GM12878 (cell line): ENCODE results near the gene FAM120B. TPM values are rescaled to one million over a fixed set of nuclear protein-coding genes. Genes with fewer than 3 reads are reported as not detected.

Source experiments
- ATAC-seq: fragments of 200-7000 bp; cut with Tn5 transposase; 3 replicates; pipeline ENCODE4 v1.9.1; 2020; ENCODE audit warnings: mild to moderate bottlenecking, moderate library complexity
- BruUV-seq: library from RNA; stranded (reverse); fragments of 400-500 nt; replicated peaks from 2 replicates; lab custom pipeline; 2021; lab: Mats Ljungman, UMichigan
- CTCF ChIA-PET: fragments of 300-600 bp; sonication (Branson Sonifier 250); formaldehyde crosslinking; extraction: SDS; loops from one replicate; lab custom pipeline; 2021; ENCODE audit warnings: inconsistent platforms; lab: Yijun Ruan, JAX
- POLR2A ChIA-PET: fragments of 350-600 bp; formaldehyde crosslinking; extraction: SDS; loops from one replicate; lab custom pipeline; 2021; ENCODE audit warnings: inconsistent platforms; lab: Charles Lee
- RAD21 ChIA-PET: fragments of 300-600 bp; sonication (Branson Sonifier 250); formaldehyde crosslinking; loops from one replicate; lab custom pipeline; 2023; ENCODE audit warnings: antibody characterized with exemption; ENCODE audit not compliant: unreplicated experiment; lab: Charles Lee
- SMC1A ChIA-PET: fragments of 300-600 bp; sonication (Branson Sonifier 250); formaldehyde crosslinking; loops from one replicate; lab custom pipeline; 2023; ENCODE audit not compliant: unreplicated experiment, uncharacterized antibody; lab: Charles Lee
- DNase-seq: peaks from one replicate; pipeline ENCODE4 v3.0.0-alpha.2; 2011; ENCODE audit warnings: low read depth, low spot score
- FAIRE-seq: peaks from 3 replicates; lab custom pipeline; 2011; peaks lifted over from hg19 to GRCh38; lab: Jason Lieb, UNC
- H2AFZ ChIP-seq: 2 replicates; pipeline ENCODE4 v1.6.0; 2011; ENCODE audit warnings: low read depth, low read length, control low read depth; ENCODE audit not compliant: control insufficient read depth
- H3K27ac ChIP-seq: 2 replicates; pipeline ENCODE4 v1.5.1; 2011; ENCODE audit warnings: control low read depth; ENCODE audit not compliant: control insufficient read depth, insufficient read depth
- H3K27me3 ChIP-seq, 2 experiments: replicated peaks in 1 of 2; 2 replicates each; pipeline versions ENCODE4 v1.6.0 to v1.6.1; 2011; ENCODE audit warnings: low read length in 1 of 2; ENCODE audit not compliant: control insufficient read depth in 2 of 2, insufficient read depth in 2 of 2
- H3K36me3 ChIP-seq, 2 experiments: 2 replicates each; pipeline ENCODE4 v1.5.1; 2011; ENCODE audit warnings: low read length in 1 of 2; ENCODE audit not compliant: control insufficient read depth in 2 of 2, insufficient read depth in 2 of 2
- H3K4me1 ChIP-seq: 2 replicates; pipeline ENCODE4 v1.6.1; 2011; ENCODE audit warnings: mild to moderate bottlenecking, low read length, moderate library complexity, mixed read lengths; ENCODE audit not compliant: control insufficient read depth, insufficient read depth
- H3K4me2 ChIP-seq: 2 replicates; pipeline ENCODE4 v1.6.0; 2011; ENCODE audit warnings: control low read depth; ENCODE audit not compliant: control insufficient read depth, insufficient read depth
- H3K4me3 ChIP-seq: fragments of 200-600 bp; sonication (generic); 2 replicates; pipeline ENCODE4 v1.5.1; 2016
- H3K79me2 ChIP-seq: 2 replicates; pipeline ENCODE4 v1.6.0; 2011; ENCODE audit warnings: low read length; ENCODE audit not compliant: control insufficient read depth, insufficient read depth
- H3K9ac ChIP-seq: 2 replicates; pipeline ENCODE4 v1.8.0; 2011; ENCODE audit warnings: low read length, control low read depth, mixed read lengths; ENCODE audit not compliant: control insufficient read depth, insufficient read depth
- H3K9me3 ChIP-seq: replicated peaks from 3 replicates; pipeline ENCODE4 v1.5.1; 2011; ENCODE audit warnings: mild to moderate bottlenecking, low read length; ENCODE audit not compliant: control insufficient read depth, insufficient read depth
- H4K20me1 ChIP-seq: 2 replicates; pipeline ENCODE4 v1.6.0; 2011; ENCODE audit not compliant: control insufficient read depth, insufficient read depth
- FOS ChIP-seq: IDR thresholded peaks from 3 replicates; pipeline ENCODE4 v1.6.1; 2011; ENCODE audit warnings: borderline replicate concordance; ENCODE audit not compliant: insufficient read length; ENCODE audit errors: extremely low read depth
- MEF2A ChIP-seq: IDR thresholded peaks from 2 replicates; pipeline ENCODE4 v1.6.1; 2011; ENCODE audit warnings: low read depth, mild to moderate bottlenecking, low read length, moderate library complexity; ENCODE audit not compliant: insufficient read depth
- RAD51 ChIP-seq: fragments of 450-650 bp; IDR thresholded peaks from 2 replicates; pipeline ENCODE4 v1.6.1; 2016; ENCODE audit warnings: moderate library complexity, mild to moderate bottlenecking, inconsistent platforms
- RUNX3 ChIP-seq: IDR thresholded peaks from 2 replicates; pipeline ENCODE4 v1.6.1; 2012; ENCODE audit warnings: low read length, inconsistent platforms
- TBL1XR1 ChIP-seq: IDR thresholded peaks from 2 replicates; pipeline ENCODE4 v1.6.1; 2012; ENCODE audit warnings: low read depth, low read length, improper control_type of control experiment
- YY1 ChIP-seq: IDR thresholded peaks from 2 replicates; pipeline ENCODE4 v1.6.1; 2011; ENCODE audit warnings: low read depth, mild to moderate bottlenecking, low read length
- WGBS: methylation state at CpG from one replicate; pipeline ENCODE4 v1.1.6; 2016; ENCODE audit warnings: low lambda C conversion rate; ENCODE audit not compliant: insufficient replicate concordance, insufficient coverage; ENCODE audit errors: missing lambda C conversion rate; 5-methylcytosine and 5-hydroxymethylcytosine counted together
- in situ Hi-C: fragments of 300-500 bp; cut with MboI; formaldehyde crosslinking; loops from 9 replicates; pipeline ENCODE4 v1.14.3; 2018; ENCODE audit warnings: mixed read lengths
- intact Hi-C: fragments of 100-400 bp; cut with micrococcal nuclease; formaldehyde crosslinking; loops from one replicate; pipeline ENCODE4 v1.14.2; 2022; ENCODE audit not compliant: unreplicated experiment
- polyA plus RNA-seq, 11 experiments: library from polyadenylated mRNA; depleted of rRNA in 4 of 11; unstranded in 6 of 11; stranded (reverse) in 5 of 11; fragments of >200 nt; fragmentation: Nextera tagmentation in 4 of 11; fragmentation: Illumina TruSeq in 1 of 11; extraction: Ambion mirVana in 4 of 11; extraction: Trizol in 1 of 11; gene quantifications; 1 replicate in 1 of 11; 2 replicates in 10 of 11; pipeline versions ENCODE4 v1.2.1 to v1.2.3, GENCODE V29; 2011 to 2016; ENCODE audit warnings: inconsistent platforms in 2 of 11, missing spikeins in 2 of 11, low read depth in 1 of 11
- total RNA-seq, 4 experiments: library from RNA; depleted of rRNA in 3 of 4; stranded (reverse); fragments of >200 nt in 3 of 4; fragmentation: Illumina TruSeq in 1 of 4; extraction: Trizol in 1 of 4; gene quantifications; 2 replicates each; pipeline versions ENCODE4 v1.2.1 to v1.2.3, GENCODE V29; 2013 to 2021
- TF ChIP-seq, protein P1 (sequence below): IDR thresholded peaks from 2 replicates; pipeline ENCODE4 v1.6.1; 2012; ENCODE audit warnings: low read depth, low read length, improper control_type of control experiment
- TF ChIP-seq, protein P2 (sequence below): IDR thresholded peaks from 2 replicates; pipeline ENCODE4 v1.6.1; 2012; ENCODE audit warnings: mild to moderate bottlenecking, low read depth, low read length
- TF ChIP-seq, protein P3 (sequence below), 3 experiments: IDR thresholded peaks in 2 of 3; conservative IDR thresholded peaks in 1 of 3; 2 replicates each; pipeline ENCODE4 v1.5.1; 2011; ENCODE audit warnings: low read depth in 3 of 3, low read length in 3 of 3, mild to moderate bottlenecking in 3 of 3, control low read depth in 2 of 3, moderate library complexity in 2 of 3, inconsistent platforms in 1 of 3, mixed read lengths in 1 of 3; ENCODE audit not compliant: control insufficient read depth in 2 of 3, insufficient read depth in 1 of 3; ENCODE audit errors: extremely low read depth in 1 of 3

The FAM120B gene
- total and polyA plus RNA-seq, 10 of the 15 experiments (the other 5 are each of a cell fraction or from before 2014, with no cell fraction given) = 3.3 to 21.6 (median 15.3) TPM

DNA sequence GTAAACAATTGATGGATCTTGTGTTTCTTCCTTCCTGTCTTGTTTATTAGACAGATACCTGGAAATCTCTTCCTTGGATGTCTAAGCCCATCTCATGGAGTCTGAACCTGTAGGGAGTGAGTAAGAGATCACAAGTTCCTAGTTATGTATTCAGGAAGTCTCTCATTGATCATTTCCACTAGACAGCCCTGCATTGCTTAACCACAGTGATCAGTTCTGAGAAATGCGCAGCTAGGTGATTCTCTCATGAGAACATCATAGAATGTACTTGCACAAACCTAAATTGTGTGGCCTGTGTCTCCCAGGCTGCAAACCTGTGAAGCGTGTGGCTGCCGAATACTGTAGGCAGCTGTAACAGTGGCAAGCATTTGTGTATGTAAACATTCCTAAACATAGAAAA is 39.1 kb downstream of the FAM120B start:
- H2AFZ ChIP-seq = no peak overlapping the region
- BruUV-seq = no TSS peak
- H3K4me1 ChIP-seq = peaks cover 20% of the 10 kb centered on the region
- ChIA-PET SMC1A (no interaction called here), RAD21 (no interaction called here), CTCF (no interaction called here), POLR2A (no interaction called here)
- TF ChIP-seq RUNX3 (peak; percentile 65), MEF2A (no peak)
- H3K9ac ChIP-seq = no peak overlapping the region
- in situ Hi-C loops (no loop called here), intact Hi-C loops (no loop called here)
- peaks cover 9% of the 10 kb centered on the region; the same call in 2 of the 3 replicates for H3K9me3 ChIP-seq
- H3K79me2 ChIP-seq = no peaks in the 10 kb centered on the region; the same call in 1 of the 2 replicates
- peaks cover 9 to 35% of the 10 kb centered on the region in 2 experiments for H3K36me3 ChIP-seq
- no peak overlapping the region for H3K4me3 ChIP-seq
- peak; percentile 17 for DNase-seq
- 4% methylated on average over 3 of the region's 3 CpGs for WGBS
- no peaks in the 10 kb centered on the region for H4K20me1 ChIP-seq
- FAIRE-seq = no peak
- no peak overlapping the region; the same call in none of the 2 replicates for H3K27ac ChIP-seq
- no peak for ATAC-seq
- H3K4me2 ChIP-seq = no peak overlapping the region
- H3K27me3 ChIP-seq = no peaks in the 10 kb centered on the region

- no peak for ATAC-seq
- in situ Hi-C loops (no loop called here), intact Hi-C loops (no loop called here)
- Histone ChIP-seq H3K9ac (no peak overlapping the region), H3K4me2 (peak overlapping the region; percentile 17; the same call in 1 of the 2 replicates), H3K9me3 (peaks cover 14% of the 10 kb centered on the region), H3K27me3 (no peaks in the 10 kb centered on the region), H3K79me2 (no peaks in the 10 kb centered on the region; the same call in 1 of the 2 replicates), H3K4me1 (peaks cover 20% of the 10 kb centered on the region), H2AFZ (no peak overlapping the region; the same call in 1 of the 2 replicates), H3K36me3 (peaks cover 9 to 38% of the 10 kb centered on the region in 2 experiments), H3K27ac (peak overlapping the region; percentile 56), H4K20me1 (no peaks in the 10 kb centered on the region), H3K4me3 (no peak overlapping the region)
- no TSS peak for BruUV-seq
- FAIRE-seq = no peak
- POLR2A ChIA-PET = interaction anchor here (0.7 kb wide), 1 partner anchor 34 kb away, joined by 3 read pairs; no protein-coding TSS in a partner anchor
- RAD21 ChIA-PET = no interaction called here
- 0% methylated on average over 2 of the region's 2 CpGs for WGBS
- CTCF ChIA-PET = no interaction called here
- SMC1A ChIA-PET = interaction anchor here (1.3 to 1.4 kb wide), 2 partner anchors 8 to 170 kb away, joined by 3 to 4 read pairs; no protein-coding TSS in a partner anchor
- no peak for DNase-seq
- TF ChIP-seq, protein P1, sequence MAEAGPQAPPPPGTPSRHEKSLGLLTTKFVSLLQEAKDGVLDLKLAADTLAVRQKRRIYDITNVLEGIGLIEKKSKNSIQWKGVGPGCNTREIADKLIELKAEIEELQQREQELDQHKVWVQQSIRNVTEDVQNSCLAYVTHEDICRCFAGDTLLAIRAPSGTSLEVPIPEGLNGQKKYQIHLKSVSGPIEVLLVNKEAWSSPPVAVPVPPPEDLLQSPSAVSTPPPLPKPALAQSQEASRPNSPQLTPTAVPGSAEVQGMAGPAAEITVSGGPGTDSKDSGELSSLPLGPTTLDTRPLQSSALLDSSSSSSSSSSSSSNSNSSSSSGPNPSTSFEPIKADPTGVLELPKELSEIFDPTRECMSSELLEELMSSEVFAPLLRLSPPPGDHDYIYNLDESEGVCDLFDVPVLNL = no peak
- no peak for TF ChIP-seq FOS
- no peak for TF ChIP-seq YY1
- TF ChIP-seq RAD51 = no peak
- TF ChIP-seq, protein P2, sequence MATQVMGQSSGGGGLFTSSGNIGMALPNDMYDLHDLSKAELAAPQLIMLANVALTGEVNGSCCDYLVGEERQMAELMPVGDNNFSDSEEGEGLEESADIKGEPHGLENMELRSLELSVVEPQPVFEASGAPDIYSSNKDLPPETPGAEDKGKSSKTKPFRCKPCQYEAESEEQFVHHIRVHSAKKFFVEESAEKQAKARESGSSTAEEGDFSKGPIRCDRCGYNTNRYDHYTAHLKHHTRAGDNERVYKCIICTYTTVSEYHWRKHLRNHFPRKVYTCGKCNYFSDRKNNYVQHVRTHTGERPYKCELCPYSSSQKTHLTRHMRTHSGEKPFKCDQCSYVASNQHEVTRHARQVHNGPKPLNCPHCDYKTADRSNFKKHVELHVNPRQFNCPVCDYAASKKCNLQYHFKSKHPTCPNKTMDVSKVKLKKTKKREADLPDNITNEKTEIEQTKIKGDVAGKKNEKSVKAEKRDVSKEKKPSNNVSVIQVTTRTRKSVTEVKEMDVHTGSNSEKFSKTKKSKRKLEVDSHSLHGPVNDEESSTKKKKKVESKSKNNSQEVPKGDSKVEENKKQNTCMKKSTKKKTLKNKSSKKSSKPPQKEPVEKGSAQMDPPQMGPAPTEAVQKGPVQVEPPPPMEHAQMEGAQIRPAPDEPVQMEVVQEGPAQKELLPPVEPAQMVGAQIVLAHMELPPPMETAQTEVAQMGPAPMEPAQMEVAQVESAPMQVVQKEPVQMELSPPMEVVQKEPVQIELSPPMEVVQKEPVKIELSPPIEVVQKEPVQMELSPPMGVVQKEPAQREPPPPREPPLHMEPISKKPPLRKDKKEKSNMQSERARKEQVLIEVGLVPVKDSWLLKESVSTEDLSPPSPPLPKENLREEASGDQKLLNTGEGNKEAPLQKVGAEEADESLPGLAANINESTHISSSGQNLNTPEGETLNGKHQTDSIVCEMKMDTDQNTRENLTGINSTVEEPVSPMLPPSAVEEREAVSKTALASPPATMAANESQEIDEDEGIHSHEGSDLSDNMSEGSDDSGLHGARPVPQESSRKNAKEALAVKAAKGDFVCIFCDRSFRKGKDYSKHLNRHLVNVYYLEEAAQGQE = no peak
- TF ChIP-seq RUNX3 = no peak
- no peak for TF ChIP-seq TBL1XR1
- TF ChIP-seq, protein P3, sequence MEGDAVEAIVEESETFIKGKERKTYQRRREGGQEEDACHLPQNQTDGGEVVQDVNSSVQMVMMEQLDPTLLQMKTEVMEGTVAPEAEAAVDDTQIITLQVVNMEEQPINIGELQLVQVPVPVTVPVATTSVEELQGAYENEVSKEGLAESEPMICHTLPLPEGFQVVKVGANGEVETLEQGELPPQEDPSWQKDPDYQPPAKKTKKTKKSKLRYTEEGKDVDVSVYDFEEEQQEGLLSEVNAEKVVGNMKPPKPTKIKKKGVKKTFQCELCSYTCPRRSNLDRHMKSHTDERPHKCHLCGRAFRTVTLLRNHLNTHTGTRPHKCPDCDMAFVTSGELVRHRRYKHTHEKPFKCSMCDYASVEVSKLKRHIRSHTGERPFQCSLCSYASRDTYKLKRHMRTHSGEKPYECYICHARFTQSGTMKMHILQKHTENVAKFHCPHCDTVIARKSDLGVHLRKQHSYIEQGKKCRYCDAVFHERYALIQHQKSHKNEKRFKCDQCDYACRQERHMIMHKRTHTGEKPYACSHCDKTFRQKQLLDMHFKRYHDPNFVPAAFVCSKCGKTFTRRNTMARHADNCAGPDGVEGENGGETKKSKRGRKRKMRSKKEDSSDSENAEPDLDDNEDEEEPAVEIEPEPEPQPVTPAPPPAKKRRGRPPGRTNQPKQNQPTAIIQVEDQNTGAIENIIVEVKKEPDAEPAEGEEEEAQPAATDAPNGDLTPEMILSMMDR (IDR thresholded peaks at IDR 0.05 in 2 of 3, conservative IDR thresholded peaks at IDR 0.05 in 1 of 3; ENCODE audit: control insufficient read depth in 2 of 3, extremely low read depth in 1 of 3, insufficient read depth in 1 of 3, low read depth in 3 of 3, low read length in 3 of 3) = no peak
Observed at GRCh38 chr6:170346649-170347048, 40.1 kb downstream of the FAM120B start.
